ENCODE results near the gene CEP128. TPM values are rescaled to one million over a fixed set of nuclear protein-coding genes. Genes with fewer than 3 reads are reported as not detected.

The CEP128 gene
- 3.0 and 6.3 TPM in 2 replicates for total RNA-seq

GRCh38 chr14:80941241-80942185 lies at the start of gene CEP128:
TSS of gene CEP128 (minus strand) at chr14:80941738.
- peak; percentile 98 for DNase-seq (ENCODE audit: low read depth)

GRCh38 chr14:80988735-80989429 lies 47.3 kb upstream of the CEP128 start:
- DNase-seq (ENCODE audit: low read depth): no peak

DNA sequence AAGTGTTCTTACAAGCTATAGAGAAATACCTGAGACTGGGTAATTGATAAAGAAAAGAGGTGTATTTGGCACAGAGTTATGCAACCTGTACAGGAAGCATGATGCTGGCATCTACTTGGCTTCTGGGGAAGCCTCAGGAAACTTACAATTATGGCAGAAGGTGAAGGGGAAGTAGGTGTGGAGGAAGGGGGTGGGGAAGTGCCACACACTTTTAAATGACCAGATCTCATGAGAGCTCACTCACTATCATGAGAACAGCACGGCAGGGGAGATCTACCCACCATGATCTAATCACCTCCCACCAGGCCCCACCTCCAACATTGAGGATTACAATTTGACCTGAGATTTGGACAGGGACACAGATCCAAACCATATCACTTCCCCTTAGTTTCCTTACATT lies 46.7 kb upstream of the CEP128 start:
- DNase-seq (ENCODE audit: low read depth): no peak

GRCh38 chr14:80987235-80988032 lies 45.9 kb upstream of the CEP128 start:
- peak; percentile 84 for DNase-seq (ENCODE audit: low read depth)

GRCh38 chr14:80982711-80983110 lies 41.2 kb upstream of the CEP128 start:
- DNase-seq (ENCODE audit: low read depth): no peak

DNA sequence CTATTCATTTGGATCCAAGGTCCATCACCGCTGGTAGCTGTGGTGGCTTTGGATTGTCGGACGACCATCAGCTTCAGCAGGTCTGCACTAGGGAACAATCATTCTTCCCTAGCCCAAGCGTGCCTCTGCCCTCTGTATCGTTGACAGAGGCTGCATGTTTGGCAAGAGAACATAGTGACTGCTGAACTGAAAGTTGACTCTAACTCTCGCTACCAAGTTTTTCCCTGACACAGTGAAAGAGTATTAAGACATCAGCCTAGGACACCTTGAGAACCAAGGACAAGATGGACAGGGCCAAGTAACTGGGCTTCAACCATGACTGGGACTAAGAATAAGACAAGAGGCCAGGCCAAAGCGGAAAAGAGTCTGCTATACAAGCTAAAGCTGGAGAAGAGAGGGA lies 40.1 kb upstream of the CEP128 start:
- DNase-seq (ENCODE audit: low read depth): no peak

GRCh38 chr14:80981156-80981555 lies 39.6 kb upstream of the CEP128 start:
- no peak for DNase-seq (ENCODE audit: low read depth)

- no peak for DNase-seq (ENCODE audit: low read depth)
Observed at GRCh38 chr14:80979951-80980350, 38.4 kb upstream of the CEP128 start.

- no peak for DNase-seq (ENCODE audit: low read depth)
Observed at GRCh38 chr14:80978403-80978802, 36.9 kb upstream of the CEP128 start.

GRCh38 chr14:80977221-80977620 lies 35.7 kb upstream of the CEP128 start:
- DNase-seq (ENCODE audit: low read depth): peak; percentile 25

DNA sequence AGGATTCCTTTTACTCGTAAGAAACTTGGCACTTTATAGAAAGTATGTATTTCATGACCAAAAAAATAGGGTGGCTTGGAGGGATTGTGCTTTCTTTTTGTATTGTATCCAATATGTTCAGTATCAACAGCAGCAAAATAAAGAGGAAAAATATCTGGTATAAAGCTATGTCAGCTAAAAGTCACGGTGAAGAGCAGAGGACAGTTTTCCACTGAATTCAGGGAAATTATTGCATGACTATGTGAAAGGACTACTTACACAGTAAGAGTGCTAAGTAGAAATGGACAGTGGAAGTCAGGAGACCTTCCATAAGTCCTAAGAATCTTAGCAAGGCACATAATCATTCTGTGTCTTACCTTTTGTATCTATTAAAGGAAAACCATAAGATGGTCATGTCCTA lies 33.1 kb upstream of the CEP128 start:
- no peak for DNase-seq (ENCODE audit: low read depth)

DNA sequence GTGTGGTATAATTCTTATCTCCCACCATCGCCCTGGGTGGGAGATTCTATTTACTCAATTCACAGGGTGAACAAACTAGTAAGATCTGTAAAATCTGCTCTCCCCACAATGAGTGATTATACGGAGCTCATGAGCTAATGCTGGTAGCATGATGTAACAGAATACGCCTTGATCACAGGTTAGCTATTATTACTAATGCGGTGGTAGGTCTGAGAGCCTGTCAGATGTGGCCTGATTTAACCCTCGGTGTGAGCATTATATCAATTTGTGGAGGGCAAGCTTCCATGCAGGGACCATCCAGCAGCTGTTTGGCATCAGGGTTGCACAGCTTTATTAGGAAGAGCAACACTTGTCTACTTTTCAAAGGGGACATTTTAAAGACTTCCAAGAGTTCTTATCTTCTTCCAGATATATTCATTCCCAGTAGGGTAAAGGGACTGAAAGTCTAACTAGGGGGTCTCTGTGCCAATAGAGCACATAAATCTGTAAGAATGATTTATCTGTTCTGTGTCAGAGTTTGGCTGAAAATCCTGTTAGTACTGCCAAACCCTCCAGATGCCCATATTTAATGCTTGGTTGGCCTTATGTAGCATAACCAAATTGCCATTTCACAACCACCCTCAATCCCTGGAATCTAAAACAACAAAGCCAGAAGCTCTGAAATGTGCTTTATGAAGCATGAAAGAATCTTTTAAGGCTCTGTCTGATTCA lies 32.5 kb upstream of the CEP128 start:
- peak; percentile 98 for DNase-seq (ENCODE audit: low read depth)

- peak; percentile 64 for DNase-seq (ENCODE audit: low read depth)
Observed at GRCh38 chr14:80965037-80965436, 23.5 kb upstream of the CEP128 start.

DNA sequence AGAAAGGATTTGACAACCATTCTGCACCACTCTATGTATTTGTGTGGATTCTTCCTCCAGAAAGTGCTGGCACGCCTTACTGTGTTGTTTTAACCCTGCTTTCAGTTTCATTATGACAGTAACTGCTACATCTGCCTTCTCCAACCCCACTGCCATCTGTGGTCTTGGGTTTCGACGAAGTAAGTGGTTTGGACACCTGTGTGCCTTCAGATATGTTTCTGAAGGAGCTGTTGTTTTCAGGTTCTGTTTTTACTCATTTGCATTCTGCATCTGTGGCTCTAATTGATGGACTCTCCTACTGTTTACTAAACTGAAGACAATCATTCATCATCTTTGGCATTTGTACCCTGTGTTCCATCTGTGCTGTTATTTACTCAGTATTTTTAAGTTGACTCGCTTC lies 18.0 kb upstream of the CEP128 start:
- DNase-seq (ENCODE audit: low read depth): no peak

DNA sequence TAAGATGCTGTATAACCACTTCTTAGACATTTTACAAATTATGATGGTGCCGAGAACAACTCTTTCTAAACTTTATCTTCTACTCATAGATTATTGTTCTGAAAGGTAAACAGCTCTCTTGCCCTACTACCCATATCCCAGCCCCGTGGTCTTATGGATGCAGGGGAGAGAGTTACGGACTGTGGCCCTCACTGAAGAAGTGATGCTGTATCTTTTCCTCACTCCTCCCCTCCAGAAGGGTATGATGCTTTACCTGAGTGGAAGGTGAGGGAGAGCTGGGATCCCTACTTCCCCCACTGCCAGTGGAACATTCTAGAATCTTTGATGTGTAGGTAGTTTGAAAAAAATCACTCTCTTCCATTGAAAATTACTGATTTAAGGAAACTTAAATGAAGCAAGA lies 17.4 kb upstream of the CEP128 start:
- DNase-seq (ENCODE audit: low read depth): no peak

DNA sequence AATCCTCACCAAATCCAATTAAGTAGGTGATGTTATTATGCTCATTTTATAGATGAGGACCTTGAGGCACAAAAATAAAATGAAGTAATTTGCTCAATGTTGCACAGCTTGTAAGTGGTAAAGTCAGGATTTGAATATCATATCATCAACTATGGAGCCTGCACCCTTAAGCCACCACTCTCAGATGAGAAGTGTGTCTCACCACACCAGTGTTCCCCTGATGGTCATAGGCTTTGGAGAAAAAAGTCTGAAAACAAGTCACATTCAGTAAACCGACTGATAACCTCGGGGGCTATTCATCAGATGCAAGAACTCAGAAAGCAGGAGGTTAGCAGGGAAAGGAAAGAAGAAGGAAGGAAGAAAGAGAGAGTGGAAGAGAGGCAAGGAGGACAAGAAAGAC lies 16.7 kb upstream of the CEP128 start:
- DNase-seq (ENCODE audit: low read depth): no peak

DNA sequence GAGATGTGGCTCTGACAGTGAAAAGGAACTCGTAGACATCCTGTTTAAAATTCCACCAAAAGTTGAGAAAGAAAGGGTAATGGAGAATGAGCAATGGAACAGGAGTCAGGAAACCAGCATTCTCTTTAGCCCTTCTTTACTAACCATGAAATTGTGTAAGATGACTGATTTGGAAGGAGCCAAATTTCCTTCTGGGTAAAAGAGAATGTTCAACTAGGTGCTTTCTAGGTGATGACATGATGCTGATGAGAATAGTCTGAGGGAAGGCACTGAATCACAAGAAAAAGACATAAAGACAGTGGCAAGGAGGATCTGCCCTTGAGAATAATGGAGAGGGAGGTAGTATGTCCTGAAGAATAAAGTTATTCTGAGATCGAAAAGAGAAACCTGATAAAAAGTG lies 16.1 kb upstream of the CEP128 start:
- peak; percentile 58 for DNase-seq (ENCODE audit: low read depth)

GRCh38 chr14:80956922-80957321 lies 15.4 kb upstream of the CEP128 start:
- no peak for DNase-seq (ENCODE audit: low read depth)

DNA sequence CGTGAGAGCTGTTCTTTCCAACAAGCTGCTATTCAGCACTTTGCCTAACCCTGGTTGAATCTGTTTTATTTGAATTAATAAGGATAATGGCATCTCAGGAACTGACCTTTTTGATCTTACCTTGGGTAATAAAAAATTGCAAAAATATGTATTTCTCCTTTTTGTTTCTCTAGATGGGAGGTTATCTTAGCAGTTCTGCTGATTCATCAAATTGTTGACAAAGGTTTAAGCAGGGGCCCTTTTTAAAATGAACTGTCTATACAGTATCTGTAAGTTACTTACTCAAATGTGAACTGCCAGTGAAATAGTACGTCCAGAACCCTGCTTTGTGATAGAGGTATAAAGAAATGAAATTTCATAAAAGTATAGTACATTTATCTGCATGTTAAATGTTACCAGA lies 14.6 kb upstream of the CEP128 start:
- no peak for DNase-seq (ENCODE audit: low read depth)

- no peak for DNase-seq (ENCODE audit: low read depth)
Observed at GRCh38 chr14:80955416-80955941, 13.9 kb upstream of the CEP128 start, which contains the start of gene TSHR. TSS of gene TSHR (plus strand) at chr14:80955621. CDS start at chr14:80955681, 60 bp downstream.

DNA sequence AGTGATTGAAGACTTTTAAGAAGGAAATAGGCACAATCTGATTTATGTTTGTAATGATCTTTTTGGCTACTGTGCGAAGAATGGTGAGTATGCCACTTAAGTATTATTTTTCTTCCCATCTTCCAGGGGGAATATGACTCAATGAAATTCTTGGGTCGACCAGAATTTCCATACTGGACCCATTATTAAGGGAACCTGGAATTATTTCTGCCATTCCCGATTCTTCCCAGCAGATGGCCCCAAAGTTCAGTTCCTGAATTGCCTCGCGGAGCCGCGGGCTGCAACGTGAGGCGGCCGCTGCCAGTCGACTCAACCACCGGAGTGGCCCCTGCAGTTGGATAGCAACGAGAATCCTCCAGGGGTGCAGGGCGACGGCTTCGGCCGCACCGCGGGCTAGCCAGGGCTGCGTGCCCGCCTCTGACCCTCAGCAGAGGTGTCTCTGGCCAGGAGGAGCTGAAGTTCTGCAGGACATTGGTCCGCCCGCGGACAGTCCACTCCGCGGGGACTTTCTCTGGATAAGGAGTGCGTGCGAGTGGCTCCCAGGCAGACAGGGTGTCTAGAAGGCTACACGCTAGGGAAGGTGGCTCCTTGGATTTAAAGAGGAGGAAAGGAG lies 13.3 kb upstream of the CEP128 start:
- DNase-seq (ENCODE audit: low read depth): peak; percentile 54

All from renal cortical epithelial cell (primary cell).